Neuronal stem cell (in vitro differentiated cells): ENCODE measurements around the gene S100PBP.

Experiments
- DNase-seq: peaks from one replicate; pipeline ENCODE4 v3.0.0-alpha.2; 2013; ENCODE audit warnings: low spot score
- H2AFZ ChIP-seq: one replicate; pipeline ENCODE4 v1.6.1; 2013; ENCODE audit warnings: mild to moderate bottlenecking, low read length, inconsistent platforms
- H2AK5ac ChIP-seq: 2 replicates; pipeline ENCODE4 v1.6.1; 2013; ENCODE audit warnings: low read depth, mild to moderate bottlenecking, inconsistent platforms, low read length, moderate library complexity, mixed read lengths
- H2BK120ac ChIP-seq: 2 replicates; pipeline ENCODE4 v1.6.1; 2013; ENCODE audit warnings: low read depth, mild to moderate bottlenecking, inconsistent platforms, low read length, moderate library complexity, mixed read lengths
- H2BK12ac ChIP-seq: one replicate; pipeline ENCODE4 v1.6.1; 2013; ENCODE audit warnings: low read length, inconsistent platforms
- H2BK15ac ChIP-seq: 2 replicates; pipeline ENCODE4 v1.6.1; 2013; ENCODE audit warnings: mild to moderate bottlenecking, low read length, inconsistent platforms, mixed read lengths
- H2BK5ac ChIP-seq: one replicate; pipeline ENCODE4 v1.6.1; 2013; ENCODE audit warnings: inconsistent platforms, mild to moderate bottlenecking, low read length, moderate library complexity
- H3K14ac ChIP-seq: one replicate; pipeline ENCODE4 v1.6.1; 2013; ENCODE audit warnings: low read length, inconsistent platforms
- H3K18ac ChIP-seq: 2 replicates; pipeline ENCODE4 v1.6.1; 2013; ENCODE audit warnings: low read length, inconsistent platforms
- H3K23ac ChIP-seq: 2 replicates; pipeline ENCODE4 v1.6.1; 2013; ENCODE audit warnings: low read depth, mild to moderate bottlenecking, mixed read lengths, low read length, inconsistent platforms; ENCODE audit not compliant: poor library complexity
- H3K27ac ChIP-seq: replicated peaks from 3 replicates; pipeline ENCODE4 v1.5.1; 2013; ENCODE audit warnings: low read length, inconsistent platforms
- H3K27me3 ChIP-seq, 3 experiments: 2 replicates each; pipeline ENCODE4 v1.6.1; 2013; ENCODE audit warnings: low read length in 3 of 3, mild to moderate bottlenecking in 2 of 3, inconsistent platforms in 1 of 3, low read depth in 1 of 3, mixed read lengths in 1 of 3, moderate library complexity in 1 of 3; ENCODE audit not compliant: control insufficient read depth in 3 of 3, insufficient read depth in 3 of 3
- H3K36me3 ChIP-seq, 2 donors: replicated peaks in 1 of 2; 2 replicates each; pipeline ENCODE4 v1.6.1; 2013; ENCODE audit warnings: low read length in 2 of 2; ENCODE audit not compliant: control insufficient read depth in 2 of 2, insufficient read depth in 2 of 2
- H3K4ac ChIP-seq: 2 replicates; pipeline ENCODE4 v1.6.1; 2013; ENCODE audit warnings: inconsistent platforms, mild to moderate bottlenecking, low read length, moderate library complexity
- H3K4me1 ChIP-seq, 2 donors: 1 replicate in 1 of 2; 2 replicates in 1 of 2; pipeline ENCODE4 v1.6.1; 2013; ENCODE audit warnings: low read length in 2 of 2, low read depth in 1 of 2; ENCODE audit not compliant: control insufficient read depth in 2 of 2, insufficient read depth in 1 of 2
- H3K4me2 ChIP-seq: one replicate; pipeline ENCODE4 v1.6.1; 2013; ENCODE audit warnings: mild to moderate bottlenecking, low read length, inconsistent platforms; ENCODE audit not compliant: insufficient read depth, poor library complexity, severe bottlenecking
- H3K4me3 ChIP-seq, 2 donors: 2 replicates each; pipeline ENCODE4 v1.5.1; 2013; ENCODE audit warnings: low read length in 2 of 2, mild to moderate bottlenecking in 2 of 2, inconsistent platforms in 1 of 2, moderate library complexity in 1 of 2
- H3K79me1 ChIP-seq: one replicate; pipeline ENCODE4 v1.6.1; 2013; ENCODE audit warnings: low read depth, mild to moderate bottlenecking, inconsistent platforms, low read length, moderate library complexity
- H3K9ac ChIP-seq: one replicate; pipeline ENCODE4 v1.6.1; 2013; ENCODE audit warnings: mild to moderate bottlenecking, low read depth, low read length, inconsistent platforms; ENCODE audit not compliant: poor library complexity
- H3K9me3 ChIP-seq, 2 donors: replicated peaks in 1 of 2; 2 replicates each; pipeline versions ENCODE3 to v1.6.1; 2013; ENCODE audit warnings: low read length in 2 of 2, mild to moderate bottlenecking in 2 of 2, inconsistent platforms in 1 of 2, low read depth in 1 of 2, mixed read lengths in 1 of 2, moderate library complexity in 1 of 2; ENCODE audit not compliant: control insufficient read depth in 2 of 2, insufficient read depth in 1 of 2
- H4K8ac ChIP-seq: one replicate; pipeline ENCODE4 v1.6.1; 2013; ENCODE audit warnings: low read depth, mild to moderate bottlenecking, inconsistent platforms, low read length, moderate library complexity
- H4K91ac ChIP-seq: one replicate; pipeline ENCODE4 v1.6.1; 2013; ENCODE audit warnings: low read length, low read depth, mild to moderate bottlenecking, inconsistent platforms; ENCODE audit not compliant: poor library complexity
- WGBS, 2 donors: extraction: QIAGEN DNeasy Blood & Tissue Kit; methylation state at CpG; one replicate each; pipeline ENCODE4 v1.1.7; 2013; ENCODE audit warnings: missing lambda C conversion rate in 2 of 2, mixed read lengths in 1 of 2; ENCODE audit not compliant: insufficient read length in 2 of 2, insufficient replicate concordance in 1 of 2; ENCODE audit errors: extremely low coverage in 2 of 2; 5-methylcytosine and 5-hydroxymethylcytosine counted together

Gene S100PBP

DNA sequence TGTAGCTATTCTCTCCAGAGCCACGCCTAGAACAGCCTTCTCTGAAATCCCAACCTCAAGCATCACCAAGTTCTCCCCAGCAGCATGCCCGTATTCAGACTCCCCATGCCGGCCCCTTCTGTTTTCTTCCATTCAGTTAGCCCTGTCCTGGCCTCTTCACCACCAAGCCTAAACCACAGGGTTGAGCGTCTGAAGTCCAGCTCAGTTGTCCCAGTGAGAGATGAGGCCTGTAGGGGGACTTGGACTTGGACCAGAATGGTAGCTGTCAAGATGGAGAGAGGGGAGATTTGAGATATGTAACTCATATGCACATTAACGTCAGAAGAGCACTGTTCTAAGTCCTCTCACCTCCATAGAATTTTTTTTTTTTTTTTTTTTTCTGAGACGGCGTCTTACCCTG, 89.2 kb downstream of the S100PBP start:
- Histone ChIP-seq H3K23ac (no peak overlapping the region), H3K36me3 (no peaks in the 10 kb centered on the region), H3K18ac (no peak overlapping the region), H3K27ac (no peak overlapping the region), H3K9me3 (peaks cover 0 to 2% of the 10 kb centered on the region in 2 donors), H3K27me3 (peaks cover 0 to 14% (median 11%) of the 10 kb centered on the region in 3 experiments), H2BK15ac (no peak overlapping the region), H3K4me2 (no peak overlapping the region), H3K79me1 (no peaks in the 10 kb centered on the region), H4K8ac (no peak overlapping the region), H2AK5ac (no peak overlapping the region), H2BK12ac (no peak overlapping the region), H3K9ac (no peak overlapping the region), H2BK120ac (no peak overlapping the region), H2AFZ (no peak overlapping the region), H4K91ac (no peak overlapping the region), H3K4me1 (no peaks in the 10 kb centered on the region), H3K4me3 (no peak overlapping the region), H3K14ac (no peak overlapping the region), H3K4ac (no peak overlapping the region), H2BK5ac (no peak overlapping the region)
- no CpG with 5 or more reads among the region's 7 CpGs for WGBS, 2 donors
- DNase-seq, result no peak

DNA sequence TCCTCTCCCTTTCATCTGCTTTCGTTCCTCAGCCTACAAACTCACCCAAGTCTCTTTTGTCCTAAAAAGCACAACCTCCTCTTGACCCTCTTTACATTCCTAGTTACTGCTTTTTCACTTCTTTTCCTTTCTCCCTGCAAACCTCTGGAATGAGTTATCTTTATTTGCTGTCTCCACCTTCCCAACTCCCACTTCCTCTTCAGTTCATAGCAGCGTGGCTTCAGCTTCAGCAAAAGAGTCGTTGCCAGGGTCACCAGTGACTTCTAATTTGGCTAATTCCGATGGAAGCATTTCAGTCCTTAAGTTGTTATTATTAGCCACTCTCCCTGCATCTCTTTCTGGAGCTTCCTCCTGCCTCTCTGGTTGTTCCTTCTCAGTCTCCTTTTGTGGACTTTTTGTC, 90.0 kb downstream of the S100PBP start:
- Histone ChIP-seq H2AK5ac (no peak overlapping the region), H3K27ac (no peak overlapping the region), H3K4me1 (no peaks in the 10 kb centered on the region), H4K91ac (no peak overlapping the region), H3K14ac (no peak overlapping the region), H3K4ac (no peak overlapping the region), H3K79me1 (no peaks in the 10 kb centered on the region), H3K23ac (no peak overlapping the region), H3K9ac (no peak overlapping the region), H2BK120ac (no peak overlapping the region), H2BK15ac (no peak overlapping the region), H2BK12ac (no peak overlapping the region), H2BK5ac (no peak overlapping the region), H3K4me2 (no peak overlapping the region), H3K27me3 (peaks cover 0 to 8% (median 4%) of the 10 kb centered on the region in 3 experiments), H3K9me3 (no peaks in the 10 kb centered on the region), H3K36me3 (no peaks in the 10 kb centered on the region), H3K4me3 (no peak overlapping the region), H4K8ac (no peak overlapping the region), H3K18ac (no peak overlapping the region), H2AFZ (peak overlapping the region; percentile 59)
- no CpG with 5 or more reads among the region's 4 CpGs for WGBS, 2 donors
- no peak for DNase-seq
